ENCODE results near the gene PARD3B.

The PARD3B gene

DNA sequence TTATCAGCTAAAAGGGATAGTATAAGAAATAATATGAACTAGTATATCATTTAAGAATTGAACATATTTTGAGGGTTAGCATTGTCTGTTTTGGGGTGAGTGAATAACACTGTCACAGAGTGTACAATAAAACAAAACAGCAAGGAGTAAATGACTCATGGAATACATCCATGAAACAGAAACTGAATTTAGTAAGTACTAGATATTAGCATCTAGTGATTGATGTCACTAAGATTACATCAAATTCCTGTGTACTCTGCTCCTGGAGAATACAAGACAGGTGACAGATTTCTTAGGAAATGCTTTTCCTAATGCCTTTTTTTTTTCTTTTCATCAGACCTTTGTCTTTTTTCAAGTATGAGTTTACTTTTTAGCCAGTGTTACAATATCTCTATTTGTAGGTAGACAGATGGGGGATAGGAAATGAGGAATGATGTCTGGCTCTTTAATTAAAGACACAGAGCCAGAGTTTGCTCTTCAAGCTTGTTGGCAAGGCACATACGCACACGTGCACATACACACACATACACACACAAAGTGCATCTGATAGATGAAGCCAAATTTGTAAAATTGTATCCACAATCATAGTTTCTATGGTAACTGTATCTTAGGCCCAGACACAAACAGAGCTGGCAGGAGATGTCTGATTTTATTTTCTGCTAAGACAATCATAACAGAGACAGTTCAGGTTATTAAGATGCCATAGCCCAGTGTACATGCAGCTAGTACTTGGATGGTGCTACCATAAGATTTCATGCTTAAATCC lies 998.8 kb downstream of the PARD3B start:
- TF ChIP-seq POLR2A (IDR thresholded peaks at IDR 0.05; ENCODE audit: extremely low read depth, insufficient read length) (no peak), MYC (IDR thresholded peaks at IDR 0.05; ENCODE audit: low read depth, low read length) (no peak), CTCF (IDR thresholded peaks at IDR 0.05; ENCODE audit: low read depth, low read length) (no peak)
- TF ChIP-seq, protein P1, sequence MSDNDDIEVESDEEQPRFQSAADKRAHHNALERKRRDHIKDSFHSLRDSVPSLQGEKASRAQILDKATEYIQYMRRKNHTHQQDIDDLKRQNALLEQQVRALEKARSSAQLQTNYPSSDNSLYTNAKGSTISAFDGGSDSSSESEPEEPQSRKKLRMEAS (IDR thresholded peaks at IDR 0.05; ENCODE audit: low read depth, low read length): no peak
- no peak for DNase-seq (ENCODE audit: low read depth)
- no peak overlapping the region for H3K4me3 ChIP-seq (ENCODE audit: low read depth, low read length)

DNA sequence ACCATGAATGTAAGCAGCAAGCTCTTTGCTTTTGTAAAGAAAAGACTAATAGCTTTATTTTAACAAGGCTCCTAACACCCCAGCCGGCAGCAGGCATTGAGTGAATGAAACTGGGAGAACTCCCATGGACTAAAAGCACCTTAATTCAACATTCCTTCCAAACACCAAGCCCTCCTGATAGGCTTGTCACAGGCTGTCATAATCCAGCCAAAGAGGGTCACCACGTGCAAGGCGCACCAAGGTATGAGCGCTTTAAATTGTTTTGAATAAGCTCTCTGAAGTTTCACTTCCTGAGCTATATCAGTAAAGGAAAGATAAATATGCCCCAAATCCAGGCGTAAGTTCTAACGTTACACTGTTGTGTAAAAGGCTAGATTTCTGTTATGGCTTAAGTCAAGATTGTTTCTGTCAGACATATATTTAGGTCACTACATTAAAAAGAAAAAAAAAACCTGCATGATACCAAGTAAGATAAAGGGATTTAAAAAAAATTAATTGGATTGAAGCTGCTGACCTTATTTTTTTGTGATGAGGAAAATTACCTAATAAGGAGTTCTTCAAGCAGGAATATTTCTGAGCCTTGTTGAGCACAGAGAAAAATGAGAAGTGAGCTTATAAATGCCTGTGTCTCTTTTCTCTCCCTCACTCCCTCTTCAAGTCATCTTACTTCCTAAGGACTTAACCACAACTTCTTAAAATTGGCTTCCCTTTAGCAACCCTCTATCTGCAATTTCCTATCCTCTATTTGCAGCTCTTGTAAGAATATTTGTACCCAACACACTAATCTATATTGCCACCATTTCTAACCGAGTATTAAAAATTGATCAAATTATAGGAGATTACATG lies 1000.9 kb downstream of the PARD3B start:
- H3K4me3 ChIP-seq (ENCODE audit: low read depth, low read length): no peak overlapping the region
- DNase-seq (ENCODE audit: low read depth): peak; percentile 37
- TF ChIP-seq MYC (IDR thresholded peaks at IDR 0.05; ENCODE audit: low read depth, low read length) (no peak), POLR2A (IDR thresholded peaks at IDR 0.05; ENCODE audit: extremely low read depth, insufficient read length) (no peak), CTCF (IDR thresholded peaks at IDR 0.05; ENCODE audit: low read depth, low read length) (no peak)
- TF ChIP-seq, protein P1 (IDR thresholded peaks at IDR 0.05; ENCODE audit: low read depth, low read length): no peak

- no peak overlapping the region for H3K4me3 ChIP-seq (ENCODE audit: low read depth, low read length)
- TF ChIP-seq MYC (IDR thresholded peaks at IDR 0.05; ENCODE audit: low read depth, low read length) (no peak), POLR2A (IDR thresholded peaks at IDR 0.05; ENCODE audit: extremely low read depth, insufficient read length) (no peak)
- TF ChIP-seq, protein P1 (IDR thresholded peaks at IDR 0.05; ENCODE audit: low read depth, low read length): no peak
- no peak for DNase-seq (ENCODE audit: low read depth)
Observed at GRCh38 chr2:205555566-205556230, 1010.4 kb downstream of the PARD3B start.

GRCh38 chr2:205556357-205556756 lies 1011.1 kb downstream of the PARD3B start:
- H3K4me3 ChIP-seq (ENCODE audit: low read depth, low read length): no peak overlapping the region
- no peak for TF ChIP-seq CTCF (IDR thresholded peaks at IDR 0.05; ENCODE audit: low read depth, low read length)
- no peak for TF ChIP-seq MYC (IDR thresholded peaks at IDR 0.05; ENCODE audit: low read depth, low read length)
- TF ChIP-seq POLR2A (IDR thresholded peaks at IDR 0.05; ENCODE audit: extremely low read depth, insufficient read length): no peak
- TF ChIP-seq, protein P1 (IDR thresholded peaks at IDR 0.05; ENCODE audit: low read depth, low read length): no peak
- no peak for DNase-seq (ENCODE audit: low read depth)

- no peak overlapping the region for H3K4me3 ChIP-seq (ENCODE audit: low read depth, low read length)
- no peak for TF ChIP-seq CTCF (IDR thresholded peaks at IDR 0.05; ENCODE audit: low read depth, low read length)
- TF ChIP-seq, protein P1 (IDR thresholded peaks at IDR 0.05; ENCODE audit: low read depth, low read length): no peak
- TF ChIP-seq MYC (IDR thresholded peaks at IDR 0.05; ENCODE audit: low read depth, low read length): no peak
- no peak for TF ChIP-seq POLR2A (IDR thresholded peaks at IDR 0.05; ENCODE audit: extremely low read depth, insufficient read length)
- peak; percentile 7 for DNase-seq (ENCODE audit: low read depth)
Observed at GRCh38 chr2:205556841-205557539, 1011.7 kb downstream of the PARD3B start.
